ENCODE data around the gene LIMCH1. TPM values are rescaled to one million over a fixed set of nuclear protein-coding genes. Genes with fewer than 3 reads are reported as not detected.

Gene LIMCH1
- total and polyA plus RNA-seq, 7 donors = 0.46 to 26.0 (median 6.7) TPM

DNA sequence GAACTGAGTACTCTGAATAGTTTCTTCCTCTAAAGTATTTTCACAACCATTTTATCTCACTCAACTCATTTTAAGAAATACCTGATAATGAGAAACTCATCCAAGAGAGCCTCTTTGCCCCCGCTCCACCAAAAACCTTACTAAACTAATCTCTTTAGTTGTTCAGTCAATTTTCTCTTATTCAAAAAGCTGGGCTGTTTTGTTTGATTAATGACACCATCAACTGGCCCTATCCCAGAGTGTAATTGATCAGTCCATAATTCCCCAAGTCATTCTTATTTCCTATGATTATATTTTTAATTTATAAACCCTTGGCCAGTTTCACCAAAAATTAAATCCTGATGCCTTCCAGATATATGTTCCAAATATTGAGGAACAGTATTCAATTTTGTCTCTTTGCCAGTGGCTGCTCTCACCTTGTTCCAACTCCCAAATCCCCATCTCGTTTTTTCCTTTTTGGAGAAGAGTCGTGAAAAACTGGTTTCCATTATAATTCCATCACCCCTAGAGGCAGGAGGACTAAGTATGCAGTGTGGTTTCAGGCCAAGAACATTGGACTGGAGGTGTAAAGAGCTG, 10.4 kb downstream of the LIMCH1 start:
- Histone ChIP-seq H3K27me3 (no peaks in the 10 kb centered on the region), H3K36me3 (no peaks in the 10 kb centered on the region), H3K4me3 (no peak overlapping the region), H3K9me3 (no peaks in the 10 kb centered on the region), H3K4me1 (no peaks in the 10 kb centered on the region), H3K27ac (no peak overlapping the region)
- intact Hi-C loops (cut with DNase I) = no loop called here
- TF ChIP-seq POLR2AphosphoS5 (IDR thresholded peaks at IDR 0.05) = no peak
- TF ChIP-seq, protein P1, sequence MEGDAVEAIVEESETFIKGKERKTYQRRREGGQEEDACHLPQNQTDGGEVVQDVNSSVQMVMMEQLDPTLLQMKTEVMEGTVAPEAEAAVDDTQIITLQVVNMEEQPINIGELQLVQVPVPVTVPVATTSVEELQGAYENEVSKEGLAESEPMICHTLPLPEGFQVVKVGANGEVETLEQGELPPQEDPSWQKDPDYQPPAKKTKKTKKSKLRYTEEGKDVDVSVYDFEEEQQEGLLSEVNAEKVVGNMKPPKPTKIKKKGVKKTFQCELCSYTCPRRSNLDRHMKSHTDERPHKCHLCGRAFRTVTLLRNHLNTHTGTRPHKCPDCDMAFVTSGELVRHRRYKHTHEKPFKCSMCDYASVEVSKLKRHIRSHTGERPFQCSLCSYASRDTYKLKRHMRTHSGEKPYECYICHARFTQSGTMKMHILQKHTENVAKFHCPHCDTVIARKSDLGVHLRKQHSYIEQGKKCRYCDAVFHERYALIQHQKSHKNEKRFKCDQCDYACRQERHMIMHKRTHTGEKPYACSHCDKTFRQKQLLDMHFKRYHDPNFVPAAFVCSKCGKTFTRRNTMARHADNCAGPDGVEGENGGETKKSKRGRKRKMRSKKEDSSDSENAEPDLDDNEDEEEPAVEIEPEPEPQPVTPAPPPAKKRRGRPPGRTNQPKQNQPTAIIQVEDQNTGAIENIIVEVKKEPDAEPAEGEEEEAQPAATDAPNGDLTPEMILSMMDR (IDR thresholded peaks at IDR 0.05) = no peak
- no peak for TF ChIP-seq EP300 (IDR thresholded peaks at IDR 0.05)
- no peak for TF ChIP-seq POLR2A (IDR thresholded peaks at IDR 0.05)
- 75 to 90% methylated on average over 3 of the region's 3 CpGs for WGBS, 2 donors
- DNase-seq = no peak

DNA sequence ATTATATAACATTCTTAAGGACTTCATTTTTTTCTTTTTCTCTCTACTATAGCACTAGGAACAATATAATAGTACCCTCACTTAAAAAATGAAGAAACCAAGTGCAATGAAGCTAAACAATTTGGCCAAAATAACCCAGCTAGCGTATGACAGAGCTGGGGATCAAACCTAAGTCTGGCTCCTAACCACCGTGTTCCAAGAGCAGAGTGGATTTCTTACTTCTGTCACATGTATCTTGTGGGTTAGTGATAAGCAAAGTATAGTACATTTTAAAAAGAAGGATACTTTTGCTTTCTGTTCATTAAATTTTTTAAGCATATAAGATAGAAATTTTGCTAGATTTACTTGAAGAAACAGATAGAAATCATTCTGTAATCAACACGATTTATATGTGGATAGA, 11.5 kb downstream of the LIMCH1 start:
- 82 to 91% methylated on average over 3 of the region's 3 CpGs for WGBS, 2 donors
- no peaks in the 10 kb centered on the region for H3K4me1 ChIP-seq
- no peaks in the 10 kb centered on the region for H3K9me3 ChIP-seq
- no peaks in the 10 kb centered on the region for H3K27me3 ChIP-seq
- intact Hi-C loops (cut with DNase I) = no loop called here
- no peak for DNase-seq
- no peaks in the 10 kb centered on the region for H3K36me3 ChIP-seq
- TF ChIP-seq, protein P1 (IDR thresholded peaks at IDR 0.05) = no peak
- TF ChIP-seq EP300 (IDR thresholded peaks at IDR 0.05) = no peak
- TF ChIP-seq POLR2AphosphoS5 (IDR thresholded peaks at IDR 0.05) = no peak
- TF ChIP-seq POLR2A (IDR thresholded peaks at IDR 0.05) = no peak
- H3K4me3 ChIP-seq = no peak overlapping the region
- no peak overlapping the region for H3K27ac ChIP-seq

DNA sequence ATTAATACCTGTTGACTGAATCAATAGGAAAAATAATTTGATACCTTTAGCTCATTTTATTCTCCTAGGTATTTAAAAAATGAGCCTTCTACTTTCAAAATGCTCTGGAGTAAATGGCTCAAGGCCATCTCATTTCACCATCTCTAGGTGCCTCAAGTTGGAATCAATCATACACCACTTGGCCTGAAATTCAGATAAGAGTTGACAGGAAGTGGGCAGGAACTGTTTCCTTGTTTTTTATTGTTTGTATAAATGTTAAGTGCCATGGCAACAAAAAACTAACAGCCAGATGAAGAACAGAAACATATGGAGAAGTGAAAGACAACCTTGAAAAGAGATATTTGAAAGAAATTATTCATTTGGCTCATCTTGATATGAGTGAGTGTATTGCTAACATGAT, 12.4 kb downstream of the LIMCH1 start:
- no peaks in the 10 kb centered on the region for H3K27me3 ChIP-seq
- H3K4me1 ChIP-seq = no peaks in the 10 kb centered on the region
- no peaks in the 10 kb centered on the region for H3K9me3 ChIP-seq
- no peaks in the 10 kb centered on the region for H3K36me3 ChIP-seq
- DNase-seq = no peak
- no peak overlapping the region for H3K4me3 ChIP-seq
- intact Hi-C loops (cut with DNase I) = no loop called here
- TF ChIP-seq POLR2A (IDR thresholded peaks at IDR 0.05) (no peak), EP300 (IDR thresholded peaks at IDR 0.05) (no peak), POLR2AphosphoS5 (IDR thresholded peaks at IDR 0.05) (no peak)
- TF ChIP-seq, protein P1 (IDR thresholded peaks at IDR 0.05) = no peak
- H3K27ac ChIP-seq = no peak overlapping the region

DNA sequence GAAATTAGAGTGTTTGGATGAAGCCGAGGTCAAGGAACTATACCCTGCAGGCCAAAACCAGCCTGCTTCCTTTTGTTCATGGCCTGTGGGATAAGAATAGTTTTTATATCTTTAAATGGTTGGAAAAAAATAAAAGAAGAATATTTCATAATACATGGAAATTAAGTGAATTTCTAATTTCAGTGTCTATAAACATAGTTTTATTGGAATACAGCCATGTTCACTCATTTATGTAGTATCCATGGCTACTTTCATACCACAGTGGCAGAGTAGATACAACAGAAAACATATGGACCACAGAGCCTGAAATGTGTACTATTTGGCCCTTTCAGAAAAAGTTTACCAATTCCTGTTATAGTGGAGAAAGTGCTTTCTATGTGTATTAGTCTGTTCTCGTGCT, 13.6 kb downstream of the LIMCH1 start:
- no peak overlapping the region for H3K27ac ChIP-seq

More for the DNA sequence above, 13.6 kb downstream of the LIMCH1 start:
- intact Hi-C loops (cut with DNase I) = no loop called here
- Histone ChIP-seq H3K27me3 (no peaks in the 10 kb centered on the region), H3K9me3 (no peaks in the 10 kb centered on the region), H3K36me3 (no peaks in the 10 kb centered on the region), H3K4me1 (no peaks in the 10 kb centered on the region), H3K4me3 (no peak overlapping the region)
- WGBS, 2 donors = 82 to 89% methylated on average over 2 of the region's 2 CpGs
- TF ChIP-seq EP300 (IDR thresholded peaks at IDR 0.05) = no peak
- TF ChIP-seq, protein P1 (IDR thresholded peaks at IDR 0.05) = no peak
- no peak for TF ChIP-seq POLR2AphosphoS5 (IDR thresholded peaks at IDR 0.05)
- no peak for TF ChIP-seq POLR2A (IDR thresholded peaks at IDR 0.05)
- DNase-seq = no peak
